Amygdala (tissue), 56 donors: Measurements from ENCODE around the gene SLC17A9.

Experiments
- DNase-seq, 56 donors: peaks; one replicate each; lab custom pipeline; 2025; lab: John Stamatoyannopoulos, UW

Gene SLC17A9

DNA sequence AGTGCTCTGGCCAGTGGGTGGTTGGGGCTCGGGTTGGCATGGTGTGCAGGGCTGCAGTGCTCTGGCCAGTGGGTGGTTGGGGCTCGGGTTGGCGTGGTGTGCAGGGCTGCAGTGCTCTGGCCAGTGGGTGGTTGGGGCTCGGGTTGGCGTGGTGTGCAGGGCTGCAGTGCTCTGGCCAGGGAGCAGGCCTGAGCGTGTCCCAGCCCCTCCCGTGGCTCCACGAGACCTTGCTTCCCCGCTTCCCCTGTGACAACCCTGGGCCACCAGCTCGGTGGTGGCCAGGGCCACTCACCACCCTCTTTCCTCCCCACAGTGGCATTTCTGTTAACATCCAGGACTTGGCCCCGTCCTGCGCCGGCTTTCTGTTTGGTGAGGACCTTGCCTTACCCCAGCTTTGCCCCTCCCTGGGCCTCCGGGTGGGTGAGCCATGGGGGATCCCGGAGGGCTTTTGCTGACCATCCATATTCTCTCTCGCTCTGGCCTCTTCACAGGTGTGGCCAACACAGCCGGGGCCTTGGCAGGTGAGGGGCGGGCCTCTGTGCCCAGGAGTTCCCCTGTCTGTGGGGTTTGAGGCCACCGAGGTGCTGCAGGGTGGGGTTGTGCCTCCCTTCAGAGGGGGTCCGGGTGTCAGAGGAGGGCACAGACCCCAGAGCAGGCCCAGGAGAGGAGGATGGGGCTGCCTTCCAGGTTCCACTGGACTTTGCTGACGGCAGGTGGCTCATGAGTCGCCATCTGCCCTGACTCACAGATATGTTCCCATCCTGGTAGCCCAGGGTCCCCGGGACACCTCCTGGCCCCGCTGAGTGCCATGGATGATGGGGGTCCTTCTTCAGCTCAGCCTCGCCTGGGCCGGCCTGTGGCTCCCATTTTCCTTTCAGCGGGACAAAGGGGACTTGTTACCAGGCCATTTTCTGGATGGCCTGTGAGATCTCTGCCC lies 14.0 kb downstream of the SLC17A9 start:
- no peak for DNase-seq

DNA sequence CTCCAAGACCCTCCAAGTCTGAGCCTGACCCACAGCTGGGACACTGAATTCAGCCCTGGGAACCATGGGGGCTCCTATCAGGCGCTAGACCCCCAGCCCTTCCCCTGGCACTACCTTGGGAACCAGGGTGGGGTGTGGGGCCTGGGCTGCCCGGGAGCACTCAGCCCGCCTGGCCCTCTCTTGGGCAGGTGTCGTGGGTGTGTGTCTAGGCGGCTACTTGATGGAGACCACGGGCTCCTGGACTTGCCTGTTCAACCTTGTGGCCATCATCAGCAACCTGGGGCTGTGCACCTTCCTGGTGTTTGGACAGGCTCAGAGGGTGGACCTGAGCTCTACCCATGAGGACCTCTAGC lies 14.6 kb downstream of the SLC17A9 start:
- no peak for DNase-seq

DNA sequence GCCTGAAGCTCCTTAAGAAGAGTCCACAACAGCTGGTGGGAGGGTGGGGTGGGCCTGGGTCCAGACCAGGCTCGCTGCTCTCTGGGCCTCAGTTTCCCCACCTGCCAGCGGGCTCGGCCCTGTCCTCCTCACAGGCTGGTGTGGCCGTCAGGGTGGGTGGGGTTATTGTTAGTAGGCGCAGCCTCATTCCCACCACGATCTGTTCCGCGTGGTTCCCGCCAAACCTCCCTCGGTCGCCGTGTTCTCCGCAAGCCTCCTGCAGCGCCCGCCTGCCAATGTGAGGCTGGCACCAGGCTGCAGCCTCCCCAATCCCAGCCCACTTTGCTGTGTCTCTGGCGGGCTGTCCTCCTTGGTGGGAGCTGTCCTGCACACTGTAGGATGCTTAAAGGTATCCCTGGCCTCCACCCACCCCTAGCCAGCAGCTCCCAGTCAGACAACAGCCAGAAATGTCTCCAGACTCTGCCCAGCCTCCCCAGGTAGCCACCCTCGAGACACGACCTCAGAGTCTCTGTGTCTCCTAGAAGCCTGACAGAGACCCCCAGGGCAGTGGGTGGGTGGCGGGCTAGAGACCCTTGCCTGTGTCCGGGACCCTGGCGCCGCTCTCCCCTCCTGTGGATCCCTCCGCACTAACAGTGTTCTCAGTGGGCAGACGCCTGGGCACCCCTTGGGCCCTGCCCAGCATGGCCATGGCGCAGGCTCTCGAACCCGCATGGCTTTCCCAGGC lies 15.3 kb downstream of the SLC17A9 start:
- DNase-seq = no peak

DNA sequence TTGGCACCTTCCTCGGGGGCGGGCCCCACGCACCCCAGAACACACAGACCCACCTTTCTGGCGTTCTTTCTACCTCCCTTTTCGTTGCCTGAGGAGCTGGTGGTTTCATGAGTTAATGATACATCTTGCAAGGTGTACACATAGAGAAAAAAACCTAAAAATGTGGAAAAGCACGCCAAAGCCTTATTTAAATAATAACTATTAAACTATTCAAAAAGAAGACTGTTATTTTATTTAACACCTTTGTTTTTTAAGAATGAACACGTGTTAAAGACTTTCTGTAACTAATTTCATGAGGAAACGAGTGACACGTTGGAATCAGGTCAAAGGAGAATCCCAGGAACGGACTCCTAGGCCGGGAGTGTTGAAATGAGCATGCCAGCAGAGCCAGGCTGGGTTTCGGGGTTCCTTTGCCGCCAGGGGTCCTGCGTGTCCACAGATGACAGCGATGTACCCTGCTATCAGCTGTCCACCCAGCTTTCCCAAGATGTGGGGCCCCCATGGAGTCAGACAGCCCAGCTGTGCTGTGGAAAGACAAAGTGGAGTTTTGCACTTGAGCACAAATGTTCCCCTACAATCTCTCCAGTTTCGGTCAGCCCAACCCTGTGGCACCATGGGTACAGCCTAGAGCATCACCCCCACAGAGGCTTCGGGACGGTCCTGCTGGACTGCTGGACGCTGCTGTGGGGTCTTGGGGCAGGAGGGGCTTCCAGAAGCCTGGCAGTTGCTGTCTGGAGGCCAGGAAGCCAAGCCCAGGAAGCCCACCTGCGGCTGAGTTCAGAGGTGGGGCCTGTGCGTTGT lies 16.1 kb downstream of the SLC17A9 start:
- no peak for DNase-seq

DNA sequence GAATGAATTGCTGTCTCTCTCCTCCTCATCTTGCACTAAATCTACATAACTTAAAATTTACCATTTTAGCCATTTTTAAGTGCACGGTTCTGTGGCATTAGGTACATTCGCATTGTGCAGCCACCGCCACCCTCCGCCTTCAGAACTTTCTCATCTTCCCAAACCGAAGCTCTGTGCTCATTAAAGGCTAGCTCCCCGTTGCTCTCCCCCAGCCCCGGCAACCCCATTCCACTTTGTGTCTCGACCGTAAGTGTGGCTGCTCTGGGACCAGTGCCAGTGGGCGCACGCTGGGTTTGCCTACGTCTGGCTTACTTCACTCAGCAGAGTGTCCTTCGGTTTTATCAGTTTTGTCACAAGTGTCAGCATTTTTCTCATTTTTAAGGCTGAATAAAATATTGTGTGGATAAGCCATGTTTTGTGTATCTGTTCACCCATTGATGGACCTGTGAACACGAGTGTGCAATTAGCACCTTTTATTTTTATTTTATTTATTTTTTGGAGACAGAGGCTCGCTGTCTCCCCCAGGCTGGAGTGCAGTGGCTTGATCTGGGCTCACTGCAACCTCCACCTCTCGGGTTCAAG lies 16.8 kb downstream of the SLC17A9 start:
- no peak for DNase-seq

DNA sequence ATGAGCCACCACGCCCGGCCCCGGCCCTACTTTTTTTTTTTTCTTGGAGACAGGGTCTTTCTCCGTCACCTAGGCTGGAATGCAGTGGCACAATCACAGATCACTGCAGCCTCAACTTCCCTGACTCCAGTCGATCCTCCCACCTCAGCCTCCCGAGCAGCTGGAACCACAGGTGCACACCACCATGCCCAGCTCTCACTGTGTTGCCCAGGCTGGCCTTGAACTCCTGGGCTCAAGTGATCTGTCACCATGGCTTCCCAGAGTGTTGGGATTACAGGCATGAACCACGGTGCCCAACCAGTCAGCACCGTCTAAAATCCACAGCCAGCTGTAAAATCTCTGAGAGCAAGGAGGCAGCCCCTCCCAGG lies 17.4 kb downstream of the SLC17A9 start:
- DNase-seq = no peak

DNA sequence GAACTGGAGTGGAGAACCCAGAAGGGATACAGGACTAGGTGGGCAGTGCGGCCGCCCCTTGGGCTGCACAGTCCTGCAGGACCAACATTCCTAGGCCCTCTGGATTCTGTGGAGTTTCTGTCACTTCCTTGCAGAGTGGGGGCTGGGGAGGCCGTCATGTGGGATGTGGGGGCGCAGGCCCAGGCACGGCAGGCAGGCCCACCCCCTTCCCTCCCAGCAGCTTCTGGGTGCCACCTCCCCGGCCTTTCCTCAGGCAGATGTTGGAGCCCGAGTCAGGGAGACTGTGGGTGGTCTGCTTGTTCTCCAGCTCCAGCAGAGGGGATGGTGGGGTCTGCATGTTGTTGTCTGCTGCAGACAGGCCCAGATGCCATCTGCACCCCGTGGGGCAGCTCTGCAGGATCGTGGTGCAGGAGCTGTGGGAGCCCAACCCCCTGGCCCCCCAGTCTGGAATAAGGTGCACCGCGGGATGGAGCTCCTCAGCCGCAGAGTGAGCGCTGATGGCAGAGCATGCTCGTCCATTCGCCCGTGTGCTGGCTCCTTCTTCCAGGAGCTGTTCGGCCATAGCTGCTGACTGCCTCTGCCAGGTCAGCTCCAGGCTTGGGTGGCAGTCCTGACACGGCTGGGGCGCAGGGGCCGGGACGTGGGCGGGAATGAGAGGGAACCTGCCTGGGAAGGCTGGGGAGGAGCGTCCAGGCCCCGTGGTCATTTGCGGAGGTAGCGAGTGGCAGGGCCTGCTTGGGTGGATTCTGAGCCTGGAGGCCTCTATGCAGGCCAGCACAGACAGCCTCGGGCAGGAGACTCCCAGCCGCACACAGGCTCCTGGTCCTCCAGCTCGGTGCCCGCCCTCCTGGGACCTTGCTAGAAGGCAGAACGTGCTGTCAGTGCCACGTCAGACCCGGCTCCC lies 18.1 kb downstream of the SLC17A9 start:
- DNase-seq = no peak

DNA sequence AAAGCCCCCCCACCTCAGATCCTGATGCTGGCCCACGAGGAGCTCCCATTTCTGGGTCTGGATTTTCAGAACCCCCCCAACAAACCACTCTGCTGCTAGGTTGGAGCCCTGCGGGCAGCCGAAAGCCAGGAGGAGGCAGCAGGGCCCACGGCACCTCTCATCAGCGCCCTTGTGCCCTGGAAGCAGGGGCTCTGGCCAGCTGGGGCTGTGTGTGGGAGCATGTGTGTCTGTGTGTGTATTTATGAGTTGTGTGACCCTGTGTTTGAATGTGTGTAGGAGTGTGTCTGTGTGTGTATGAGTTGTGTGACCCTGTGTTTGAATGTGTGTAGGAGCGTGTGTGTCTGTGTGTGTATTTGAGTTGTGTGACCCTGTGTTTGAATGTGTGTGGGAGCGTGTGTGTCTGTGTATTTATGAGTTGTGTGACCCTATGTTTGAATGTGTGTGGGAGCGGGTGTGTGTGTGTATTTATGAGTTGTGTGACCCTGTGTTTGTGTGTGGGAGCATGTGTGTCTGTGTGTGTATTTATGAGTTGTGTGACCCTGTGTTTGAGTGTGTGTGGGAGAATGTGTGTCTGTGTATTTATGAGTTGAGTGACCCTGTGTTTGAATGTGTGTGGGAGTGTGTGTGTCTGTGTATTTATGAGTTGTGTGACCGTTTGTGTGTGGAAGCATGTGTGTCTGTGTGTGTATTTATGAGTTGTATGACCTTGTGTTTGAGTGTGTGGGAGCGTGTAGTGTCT lies 18.9 kb downstream of the SLC17A9 start:
- no peak for DNase-seq

DNA sequence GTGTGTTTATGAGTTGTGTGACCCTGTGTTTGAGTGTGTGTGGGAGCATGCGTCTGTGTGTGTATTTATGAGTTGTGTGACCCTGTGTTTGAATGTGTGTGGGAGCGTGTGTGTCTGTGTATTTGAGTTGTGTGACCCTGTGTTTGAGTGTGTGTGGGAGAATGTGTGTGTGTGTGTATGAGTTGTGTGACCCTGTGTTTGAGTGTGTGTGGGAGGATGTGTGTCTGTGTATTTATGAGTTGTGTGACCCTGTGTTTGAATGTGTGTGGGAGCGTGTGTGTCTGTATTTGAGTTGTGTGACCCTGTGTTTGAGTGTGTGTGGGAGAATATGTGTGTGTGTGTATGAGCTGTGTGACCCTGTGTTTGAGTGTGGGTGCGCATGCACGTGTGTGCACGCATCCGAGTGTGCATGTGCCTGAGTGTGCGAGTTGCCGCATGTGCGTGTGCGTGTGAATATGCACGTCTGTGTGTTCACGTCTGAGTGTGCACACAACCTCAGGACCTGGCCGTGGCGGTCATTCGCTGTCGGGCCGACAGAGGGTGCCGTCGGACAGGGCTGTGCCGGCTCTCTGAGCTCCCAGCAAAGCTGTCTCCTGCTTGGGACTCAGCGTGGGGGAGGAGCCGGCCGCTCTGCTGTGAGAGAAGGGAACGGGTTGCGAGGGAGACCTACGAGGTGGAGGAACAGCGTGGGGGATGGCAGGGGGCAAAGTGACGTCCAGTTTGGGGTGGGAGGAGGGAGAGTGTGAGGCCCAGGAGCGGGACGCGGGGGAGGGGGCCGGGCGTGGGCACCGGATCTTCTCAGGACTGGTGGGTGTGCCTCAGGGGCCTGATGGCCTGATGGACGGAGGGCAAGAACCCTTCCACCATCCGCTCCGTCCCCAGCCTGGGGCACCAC lies 19.7 kb downstream of the SLC17A9 start:
- DNase-seq = peak; percentile 4 to 83 (median 60)

DNA sequence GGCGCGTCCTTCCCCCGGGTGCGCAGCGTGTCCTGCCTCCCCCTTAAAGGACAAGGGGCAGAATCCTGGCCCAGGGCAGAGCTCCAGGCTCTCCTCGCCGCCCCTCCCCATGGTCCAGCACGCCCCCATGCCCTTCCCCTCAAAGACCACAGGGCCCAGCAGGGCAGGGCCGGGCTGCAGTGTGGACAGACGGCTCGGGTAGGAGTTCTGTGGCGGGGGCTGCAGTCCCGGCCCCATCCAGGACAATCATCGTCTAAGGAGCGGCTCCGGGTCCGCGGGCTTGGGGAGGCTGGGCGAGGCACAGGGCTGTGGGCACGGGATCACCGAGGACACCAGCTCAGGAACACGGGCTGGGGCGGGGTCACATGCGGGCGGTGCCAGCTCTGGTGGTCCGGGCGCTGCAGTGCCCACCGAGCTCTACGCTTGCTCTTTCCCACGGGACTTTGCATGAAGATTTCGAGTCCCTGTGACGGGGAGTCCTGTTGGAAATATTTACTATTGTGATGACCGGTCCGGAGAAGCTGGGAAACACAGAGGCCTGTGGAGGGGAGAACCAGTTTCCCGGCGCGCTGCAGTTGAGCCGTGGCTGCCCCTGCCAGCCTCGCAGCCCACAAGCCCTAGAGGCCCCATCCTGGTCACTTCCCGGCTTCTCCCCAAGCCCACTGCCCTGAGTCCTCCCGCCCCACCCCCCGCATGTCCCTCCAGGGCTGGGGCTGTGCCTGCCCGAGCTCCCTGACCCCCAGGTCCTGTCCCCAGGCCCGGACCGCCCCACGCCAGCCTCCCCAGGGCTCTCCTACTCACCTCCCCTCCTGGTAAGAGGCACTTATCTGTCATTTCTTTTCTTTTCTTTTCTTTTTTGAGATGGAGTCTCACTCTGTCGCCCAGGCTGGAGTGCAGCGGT lies 20.6 kb downstream of the SLC17A9 start:
- no peak for DNase-seq

DNA sequence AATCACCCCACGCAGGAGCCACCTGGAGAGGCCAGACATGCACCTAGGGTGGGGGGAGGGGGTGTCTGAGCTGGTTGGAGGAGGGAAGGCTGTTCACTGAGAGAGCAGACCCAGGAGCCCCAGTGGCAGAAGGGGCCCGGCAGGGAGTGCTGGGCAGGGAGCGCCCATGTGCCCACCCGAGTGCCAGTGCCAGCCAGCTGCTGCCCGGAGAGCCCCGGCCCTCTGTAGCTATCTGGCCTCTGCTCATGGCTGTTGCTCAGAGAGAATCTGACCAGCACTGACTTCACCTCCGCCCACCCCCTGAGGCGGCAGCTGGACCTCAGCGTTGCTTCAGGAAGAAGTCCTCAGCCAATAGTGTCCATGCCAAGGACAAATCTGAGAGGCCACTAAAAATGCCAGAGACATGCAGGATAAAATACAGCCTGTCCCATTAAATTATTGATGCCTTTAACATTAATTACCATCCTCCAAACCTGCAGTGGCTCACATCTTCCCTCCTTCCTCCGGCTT lies 22.8 kb downstream of the SLC17A9 start:
- no peak for DNase-seq

DNA sequence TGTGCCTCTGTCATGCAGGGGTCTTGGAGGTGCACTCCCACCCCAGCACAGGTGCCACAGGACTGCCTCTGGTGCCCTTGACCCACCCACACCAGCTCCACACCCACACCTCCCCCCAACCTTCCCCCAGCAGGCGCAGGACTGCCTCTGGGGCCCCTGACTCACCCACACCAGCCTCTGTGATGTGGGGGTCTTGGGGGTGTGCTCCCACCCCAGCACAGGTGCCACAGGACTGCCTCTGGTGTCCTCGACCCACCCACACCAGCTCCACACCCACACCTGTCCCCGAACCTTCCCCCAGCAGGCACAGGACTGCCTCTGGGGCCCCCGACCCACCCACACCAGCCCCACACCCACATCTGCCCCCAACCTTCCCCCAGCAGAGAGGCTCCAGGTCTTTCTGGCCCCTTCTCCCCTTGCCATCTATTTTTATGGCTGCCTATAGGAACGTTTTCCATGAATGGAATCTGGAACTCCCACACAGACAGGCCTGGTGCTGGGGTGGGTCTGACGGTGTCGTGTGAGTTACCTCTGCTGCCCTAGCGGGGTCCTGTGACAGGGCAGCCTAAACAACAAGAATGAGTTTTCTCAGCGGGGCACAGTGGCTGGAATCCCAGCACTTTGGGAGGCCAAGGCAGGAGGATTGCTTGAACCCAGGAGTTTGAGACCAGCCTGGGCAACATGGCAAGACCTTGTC lies 23.5 kb downstream of the SLC17A9 start:
- DNase-seq = no peak

DNA sequence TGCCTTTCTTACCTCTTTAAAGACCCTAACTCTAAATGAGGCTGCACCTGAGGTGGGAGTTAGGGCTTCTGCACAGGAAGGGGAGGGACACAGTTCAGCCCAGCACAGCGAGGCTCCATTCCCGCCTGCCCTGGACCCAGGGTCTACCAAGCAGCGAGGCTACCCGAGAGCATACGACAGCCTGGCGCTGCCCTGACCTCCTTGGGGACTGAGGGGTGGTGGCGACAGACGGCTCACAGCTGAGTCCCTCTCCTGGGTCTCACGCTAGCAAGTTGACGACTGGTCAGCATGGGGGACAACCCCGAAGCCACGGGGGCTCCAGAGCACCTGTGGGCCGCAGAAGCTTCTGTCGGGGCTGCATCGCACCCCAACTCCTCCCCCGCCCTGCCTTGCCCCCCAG lies 24.4 kb downstream of the SLC17A9 start:
- no peak for DNase-seq

DNA sequence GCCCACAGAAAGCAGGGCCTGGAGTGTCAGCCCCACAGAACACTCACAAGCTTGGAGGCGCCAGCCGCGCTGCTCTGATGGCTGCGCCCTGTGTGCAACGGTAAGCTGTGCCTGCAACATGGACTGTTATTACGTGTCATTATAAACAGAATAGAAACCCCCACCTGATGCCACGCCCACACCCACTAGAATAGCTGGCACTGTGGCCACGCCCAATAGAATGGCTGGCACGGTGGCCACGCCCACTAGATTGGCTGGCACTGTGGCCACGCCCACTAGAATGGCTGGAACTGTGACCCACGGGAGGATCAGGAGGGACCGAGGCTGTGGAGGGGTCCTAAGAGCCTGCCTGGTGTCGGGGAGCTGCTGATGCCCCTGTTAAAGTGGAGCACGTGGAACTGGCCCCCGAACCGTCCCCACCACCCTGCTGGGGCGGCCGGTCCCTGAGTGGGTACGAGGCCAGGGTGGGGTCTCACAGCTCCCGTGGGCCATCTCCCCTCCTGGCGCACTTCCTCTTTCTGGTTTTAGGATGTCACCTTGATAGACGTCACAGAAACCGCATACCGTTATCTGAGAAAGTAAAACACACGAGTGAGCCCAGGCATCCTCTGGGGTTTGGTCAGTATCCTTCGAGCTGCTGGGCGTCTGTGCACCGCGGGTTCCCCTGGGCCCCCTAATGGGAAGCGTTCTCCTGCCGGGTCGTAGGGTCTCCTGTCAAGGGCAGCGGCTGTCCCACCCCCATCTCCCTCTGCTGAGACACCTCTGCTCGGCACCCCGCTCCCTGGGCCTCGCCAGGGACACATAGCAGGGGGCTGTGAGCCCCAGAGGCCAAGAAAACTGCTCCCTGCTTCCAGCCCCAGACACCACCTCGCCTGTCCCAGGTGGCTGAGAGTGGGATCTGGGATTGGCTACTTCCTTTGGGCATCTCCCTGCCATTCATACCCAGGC lies 25.4 kb downstream of the SLC17A9 start:
- DNase-seq = no peak

DNA sequence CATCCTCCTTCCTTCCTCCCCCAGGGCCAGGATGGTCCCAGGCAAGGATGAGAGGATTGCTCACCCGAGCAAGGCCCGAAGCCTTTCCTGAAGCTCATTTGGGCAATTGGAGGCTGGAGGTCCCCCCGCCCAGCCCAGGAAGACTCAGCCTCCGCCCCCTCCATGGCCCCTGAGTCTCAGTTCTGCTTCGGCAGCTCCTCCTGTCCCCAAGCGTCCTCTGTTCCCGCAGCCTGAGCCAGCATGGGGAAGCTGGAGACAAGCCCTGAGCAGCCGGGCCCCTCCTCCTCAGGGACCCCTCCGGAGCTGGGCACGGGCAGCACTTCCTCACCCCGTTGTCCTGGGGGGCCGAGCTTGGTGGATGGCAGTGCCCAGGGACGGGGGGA lies 26.0 kb downstream of the SLC17A9 start:
- DNase-seq = no peak
